H1 (cell line): Measurements from ENCODE around the gene RNF114. TPM values are rescaled to one million over a fixed set of nuclear protein-coding genes. Genes with fewer than 3 reads are reported as not detected.
A peak's percentile ranks its signal among the peaks of the same experiment; 100 is the strongest.

Source experiments
- CTCF ChIA-PET: fragments of 300-600 bp; sonication (Branson Sonifier 250); formaldehyde crosslinking; loops from one replicate; lab custom pipeline; 2021; ENCODE audit not compliant: partially characterized antibody; lab: Charles Lee
- POLR2A ChIA-PET: fragments of 300-600 bp; sonication (Branson Sonifier 250); formaldehyde crosslinking; loops from one replicate; lab custom pipeline; 2021; ENCODE audit warnings: inconsistent platforms; ENCODE audit not compliant: partially characterized antibody; lab: Charles Lee
- DNase-seq, 2 experiments: peaks; one replicate each; pipeline versions ENCODE4 v3.0.0 to v3.0.0-alpha.2; 2010 to 2022; ENCODE audit warnings: low spot score in 2 of 2, low read depth in 1 of 2, mixed read lengths in 1 of 2
- FAIRE-seq: peaks from 2 replicates; lab custom pipeline; 2011; peaks lifted over from hg19 to GRCh38; lab: Jason Lieb, UNC
- H2AFZ ChIP-seq: 2 replicates; pipeline ENCODE4 v1.8.1; 2012; ENCODE audit warnings: low read length, inconsistent platforms
- H2AK5ac ChIP-seq: 2 replicates; pipeline ENCODE4 v1.6.1; 2013; ENCODE audit warnings: low read depth, low read length
- H2BK120ac ChIP-seq: replicated peaks from 2 replicates; pipeline ENCODE3; 2013; ENCODE audit warnings: low read depth, low read length, inconsistent platforms
- H2BK12ac ChIP-seq: 2 replicates; pipeline ENCODE4 v1.6.1; 2013; ENCODE audit warnings: low read depth, low read length
- H2BK15ac ChIP-seq: 2 replicates; pipeline ENCODE4 v1.6.1; 2013; ENCODE audit warnings: low read length
- H2BK20ac ChIP-seq: 2 replicates; pipeline ENCODE4 v1.6.1; 2013; ENCODE audit warnings: low read length
- H2BK5ac ChIP-seq: 2 replicates; pipeline ENCODE4 v1.6.1; 2013; ENCODE audit warnings: low read depth, low read length
- H3K14ac ChIP-seq: 2 replicates; pipeline ENCODE4 v1.6.1; 2013; ENCODE audit warnings: inconsistent platforms; ENCODE audit not compliant: insufficient read length
- H3K18ac ChIP-seq: 2 replicates; pipeline ENCODE4 v1.6.1; 2013; ENCODE audit warnings: low read length; ENCODE audit errors: extremely low read depth
- H3K23ac ChIP-seq: 2 replicates; pipeline ENCODE4 v1.6.1; 2013; ENCODE audit warnings: inconsistent platforms; ENCODE audit not compliant: insufficient read length
- H3K23me2 ChIP-seq: 2 replicates; pipeline ENCODE4 v1.6.1; 2013; ENCODE audit warnings: low read depth, low read length
- H3K27ac ChIP-seq: 2 replicates; pipeline ENCODE4 v1.6.1; 2011; ENCODE audit warnings: low read depth, low read length, inconsistent platforms
- H3K27me3 ChIP-seq, 4 experiments: replicated peaks in 1 of 4; 1 replicate in 1 of 4; 2 replicates in 3 of 4; pipeline versions ENCODE4 v1.6.1 to v1.8.1; 2011 to 2013; ENCODE audit warnings: low read length in 3 of 4, mild to moderate bottlenecking in 3 of 4, inconsistent platforms in 2 of 4, mixed read lengths in 2 of 4, moderate library complexity in 1 of 4; ENCODE audit not compliant: control insufficient read depth in 3 of 4, insufficient read depth in 3 of 4; ENCODE audit errors: extremely low read depth in 1 of 4
- H3K36me3 ChIP-seq, 4 experiments: 2 replicates each; pipeline versions ENCODE4 v1.6.1 to v1.8.1; 2011 to 2013; ENCODE audit warnings: mild to moderate bottlenecking in 4 of 4, low read length in 3 of 4, moderate library complexity in 2 of 4, control low read depth in 1 of 4, inconsistent platforms in 1 of 4; ENCODE audit not compliant: insufficient read depth in 4 of 4, control insufficient read depth in 2 of 4
- H3K4ac ChIP-seq: replicated peaks from 2 replicates; pipeline ENCODE3; 2013; ENCODE audit warnings: low read length, low read depth, mixed read lengths, inconsistent platforms; ENCODE audit not compliant: insufficient read length
- H3K4me1 ChIP-seq, 4 experiments: replicated peaks in 1 of 4; 1 replicate in 1 of 4; 2 replicates in 3 of 4; pipeline versions ENCODE4 v1.6.1 to v1.8.1; 2011 to 2013; ENCODE audit warnings: low read length in 3 of 4, inconsistent platforms in 2 of 4, mixed read lengths in 1 of 4; ENCODE audit not compliant: insufficient read depth in 4 of 4, control insufficient read depth in 3 of 4
- H3K4me2 ChIP-seq, 2 experiments: 2 replicates each; pipeline versions ENCODE4 v1.6.1 to v1.8.1; 2011 to 2013; ENCODE audit warnings: low read depth in 2 of 2, low read length in 2 of 2, control low read depth in 1 of 2, inconsistent platforms in 1 of 2, mild to moderate bottlenecking in 1 of 2; ENCODE audit not compliant: insufficient read depth in 1 of 2
- H3K4me3 ChIP-seq, 4 experiments: fragments of 200-600, 300-600 bp in 1 of 4; sonication (generic), shearing (Covaris generic), sonication (Bioruptor Twin) in 1 of 4; 2 replicates each; pipeline versions ENCODE4 v1.5.1 to v1.8.1; 2011 to 2016; ENCODE audit warnings: low read length in 4 of 4, low read depth in 3 of 4, control low read depth in 2 of 4, inconsistent platforms in 2 of 4, mild to moderate bottlenecking in 2 of 4, mixed read lengths in 1 of 4, moderate library complexity in 1 of 4; ENCODE audit not compliant: insufficient read depth in 2 of 4; ENCODE audit errors: extremely low read depth in 1 of 4
- H3K56ac ChIP-seq: replicated peaks from 2 replicates; pipeline ENCODE3; 2013; ENCODE audit warnings: low read depth, mild to moderate bottlenecking, mixed read lengths, low read length, inconsistent platforms; ENCODE audit not compliant: insufficient read length
- H3K79me1 ChIP-seq: 2 replicates; pipeline ENCODE4 v1.6.1; 2013; ENCODE audit warnings: low read depth, low read length, control low read depth
- H3K79me2 ChIP-seq, 2 experiments: 2 replicates each; pipeline versions ENCODE4 v1.6.1 to v1.8.1; 2012 to 2013; ENCODE audit warnings: low read length in 2 of 2, mild to moderate bottlenecking in 2 of 2, inconsistent platforms in 1 of 2; ENCODE audit not compliant: insufficient read depth in 2 of 2, control insufficient read depth in 1 of 2
- H3K9ac ChIP-seq, 4 experiments: replicated peaks in 1 of 4; 1 replicate in 1 of 4; 2 replicates in 3 of 4; pipeline versions ENCODE4 v1.6.1 to v1.8.1; 2011 to 2013; ENCODE audit warnings: low read depth in 3 of 4, low read length in 3 of 4, control low read depth in 2 of 4, mild to moderate bottlenecking in 2 of 4, moderate library complexity in 2 of 4, inconsistent platforms in 1 of 4; ENCODE audit errors: extremely low read depth in 1 of 4
- H3K9me3 ChIP-seq, 2 experiments: 2 replicates each; pipeline versions ENCODE4 v1.6.1 to v1.8.1; 2012 to 2013; ENCODE audit warnings: mild to moderate bottlenecking in 2 of 2, moderate library complexity in 2 of 2, control low read depth in 1 of 2, inconsistent platforms in 1 of 2, low read depth in 1 of 2, low read length in 1 of 2, mixed read lengths in 1 of 2; ENCODE audit not compliant: insufficient read depth in 2 of 2
- H4K20me1 ChIP-seq, 2 experiments: replicated peaks in 1 of 2; 2 replicates each; pipeline versions ENCODE3 to v1.8.1; 2011 to 2013; ENCODE audit warnings: inconsistent platforms in 2 of 2, low read length in 2 of 2, mild to moderate bottlenecking in 1 of 2; ENCODE audit not compliant: insufficient read depth in 2 of 2, control insufficient read depth in 1 of 2
- H4K5ac ChIP-seq: 2 replicates; pipeline ENCODE4 v1.6.1; 2013; ENCODE audit warnings: low read length, low read depth, mixed read lengths, inconsistent platforms; ENCODE audit not compliant: insufficient read length
- H4K8ac ChIP-seq: 2 replicates; pipeline ENCODE4 v1.8.0; 2013; ENCODE audit warnings: mild to moderate bottlenecking, moderate library complexity, low read length, inconsistent platforms; ENCODE audit not compliant: insufficient read depth; ENCODE audit errors: extremely low read depth
- H4K91ac ChIP-seq: replicated peaks from 2 replicates; pipeline ENCODE3; 2013; ENCODE audit warnings: low read length, mixed read lengths, inconsistent platforms; ENCODE audit not compliant: insufficient read length
- GTF2F1 ChIP-seq: IDR thresholded peaks from 2 replicates; pipeline ENCODE4 v1.6.1; 2012; ENCODE audit warnings: low read depth, low read length, improper control_type of control experiment, borderline replicate concordance
- HDAC6 ChIP-seq: IDR thresholded peaks from one replicate; pipeline ENCODE4 v1.7.1; 2012; ENCODE audit warnings: low read depth, mild to moderate bottlenecking, inconsistent platforms, low read length, moderate library complexity
- POLR2A ChIP-seq, 2 experiments: IDR thresholded peaks; 1 replicate in 1 of 2; 2 replicates in 1 of 2; pipeline ENCODE4 v1.6.1; 2011; ENCODE audit warnings: low read depth in 2 of 2, low read length in 2 of 2, mild to moderate bottlenecking in 2 of 2; ENCODE audit errors: control extremely low read depth in 1 of 2
- POU5F1 ChIP-seq: IDR thresholded peaks from 2 replicates; pipeline ENCODE4 v1.6.1; 2011; ENCODE audit warnings: low read depth, mild to moderate bottlenecking, low read length, moderate library complexity
- RAD21 ChIP-seq, 2 experiments: IDR thresholded peaks in 1 of 2; conservative IDR thresholded peaks in 1 of 2; 2 replicates each; pipeline ENCODE4 v1.6.1; 2011; ENCODE audit warnings: low read depth in 2 of 2, low read length in 2 of 2, improper control_type of control experiment in 1 of 2, inconsistent platforms in 1 of 2, mild to moderate bottlenecking in 1 of 2, moderate library complexity in 1 of 2
- SIX5 ChIP-seq: IDR thresholded peaks from 2 replicates; pipeline ENCODE4 v1.6.1; 2011; ENCODE audit warnings: mild to moderate bottlenecking, low read depth, low read length
- SP2 ChIP-seq: IDR thresholded peaks from 2 replicates; pipeline ENCODE4 v1.6.1; 2012; ENCODE audit warnings: mild to moderate bottlenecking, low read length, inconsistent platforms
- SRF ChIP-seq: IDR thresholded peaks from 2 replicates; pipeline ENCODE4 v1.6.1; 2011; ENCODE audit warnings: mild to moderate bottlenecking, low read depth, low read length, moderate library complexity
- SUZ12 ChIP-seq: fragments of 200-600 bp; sonication (generic); IDR thresholded peaks from 2 replicates; pipeline ENCODE4 v1.6.1; 2012; ENCODE audit warnings: mild to moderate bottlenecking, inconsistent platforms, low read length, moderate library complexity, mixed read lengths
- YY1 ChIP-seq: IDR thresholded peaks from 2 replicates; pipeline ENCODE4 v1.6.1; 2011; ENCODE audit warnings: low read depth, mild to moderate bottlenecking, low read length
- ZNF274 ChIP-seq: IDR thresholded peaks from 2 replicates; pipeline ENCODE4 v1.7.0; 2012; ENCODE audit warnings: low read length, borderline replicate concordance; ENCODE audit errors: extremely low read depth
- WGBS, 2 experiments: shearing (Covaris generic) in 1 of 2; methylation state at CpG; one replicate each; pipeline versions ENCODE4 v1.1.6 to v1.1.7; 2013 to 2015; ENCODE audit warnings: low lambda C conversion rate in 2 of 2, mixed read lengths in 2 of 2, inconsistent platforms in 1 of 2, low coverage in 1 of 2, missing lambda C conversion rate in 1 of 2; ENCODE audit not compliant: insufficient replicate concordance in 2 of 2, insufficient coverage in 1 of 2, insufficient read length in 1 of 2; ENCODE audit errors: extremely low coverage in 1 of 2, missing lambda C conversion rate in 1 of 2; 5-methylcytosine and 5-hydroxymethylcytosine counted together
- polyA plus RNA-seq, 7 experiments: library from polyadenylated mRNA; depleted of rRNA in 3 of 7; stranded (reverse) in 5 of 7; unstranded in 2 of 7; fragments of >200 nt in 5 of 7; fragments of 200-250 nt in 2 of 7; gene quantifications; 1 replicate in 5 of 7; 2 replicates in 1 of 7; 4 replicates in 1 of 7; pipeline versions ENCODE4 v1.2.1 to v1.2.3, GENCODE V29; 2011 to 2013; ENCODE audit warnings: missing spikeins in 2 of 7, mixed read lengths in 2 of 7
- total RNA-seq: library from RNA; stranded (reverse); fragmentation: NEBNext Ultra II Directional; extraction: Animal tissue kit (Norgen Biotek cat#: 25700); gene quantifications from 2 replicates; pipeline ENCODE4 v1.2.1, GENCODE V29; 2021

RNF114 gene
- total and polyA plus RNA-seq, 2 of the 8 experiments (the other 6 are each of a cell fraction or from before 2014, with no cell fraction given): 81.7 to 89.9 TPM

DNA sequence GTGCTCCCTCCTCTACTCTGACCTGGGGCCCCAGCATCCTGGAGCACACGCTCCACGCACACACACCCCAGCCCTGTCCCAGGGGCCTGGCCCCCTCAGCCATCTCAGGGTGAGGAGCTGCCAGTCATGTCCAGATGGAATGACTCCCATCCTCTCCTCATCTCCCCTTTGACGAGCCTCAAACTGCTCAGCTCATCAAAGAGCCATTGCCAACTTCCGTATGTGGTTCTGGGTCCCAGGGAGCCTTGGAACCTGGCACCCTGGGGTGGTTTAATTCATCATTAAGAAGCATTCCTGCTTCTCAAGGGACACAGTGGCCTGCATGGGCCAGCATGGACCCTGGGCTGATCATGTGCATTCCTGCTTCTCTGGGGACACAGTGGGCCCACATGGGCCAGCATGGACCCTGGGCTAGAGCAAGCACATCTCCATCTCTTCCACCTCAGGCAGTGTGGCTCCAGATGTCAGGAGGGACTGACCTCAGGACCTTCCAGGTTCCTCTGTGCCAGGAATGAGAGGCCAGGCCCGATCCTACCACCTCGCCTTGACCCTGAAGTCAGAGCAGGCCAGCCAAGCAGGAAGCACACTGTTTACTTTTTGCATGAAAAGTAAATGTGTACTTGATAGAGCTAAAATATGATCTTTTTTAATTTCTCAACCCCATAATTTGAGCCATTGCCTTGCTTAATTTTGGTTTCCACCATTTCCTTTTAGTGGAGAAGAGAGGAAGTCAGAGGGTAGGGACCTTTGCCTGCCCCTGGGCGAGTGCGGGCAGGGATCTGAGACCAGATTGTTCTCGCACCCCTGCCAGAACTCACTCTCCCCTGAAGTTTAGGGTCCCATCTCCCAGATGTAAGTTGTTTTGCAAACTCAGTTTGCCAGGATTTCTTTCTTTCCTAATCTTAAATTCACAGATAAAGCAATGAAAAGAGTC lies 46.9 kb upstream of the RNF114 start:
- no peak for DNase-seq
- H2AFZ ChIP-seq: no peak overlapping the region
- TF ChIP-seq SP2 (no peak), RAD21 (IDR thresholded peaks at IDR 0.05 in 1 of 2, conservative IDR thresholded peaks at IDR 0.05 in 1 of 2; ENCODE audit: low read depth in 2 of 2, low read length in 2 of 2) (no peak), HDAC6 (no peak), YY1 (no peak), SUZ12 (no peak), GTF2F1 (no peak), SIX5 (no peak), POLR2A (IDR thresholded peaks at IDR 0.05; ENCODE audit: control extremely low read depth in 1 of 2, low read depth in 2 of 2, low read length in 2 of 2) (no peak), ZNF274 (no peak), SRF (no peak), POU5F1 (no peak)
- TF ChIP-seq, all 59 proteins: peak for 0
- Histone ChIP-seq H3K14ac (no peak overlapping the region), H3K4me3 (no peak overlapping the region), H2BK15ac (peak overlapping the region; percentile 97), H2BK20ac (no peak overlapping the region), H2BK12ac (peak overlapping the region; percentile 60; the same call in 1 of the 2 replicates), H3K27ac (no peak overlapping the region), H3K9ac (no peak overlapping the region), H4K91ac (peak overlapping the region; percentile 29), H3K4me2 (peak overlapping the region in 1 of 2 experiments; percentile 36; a peak in 1 of 4 replicates), H3K27me3 (no peaks in the 10 kb centered on the region), H3K9me3 (no peaks in the 10 kb centered on the region), H3K18ac (peak overlapping the region; percentile 27), H3K56ac (no peak overlapping the region), H2AK5ac (peak overlapping the region; percentile 88; the same call in 1 of the 2 replicates), H4K5ac (no peak overlapping the region), H3K23me2 (no peaks in the 10 kb centered on the region), H3K36me3 (peaks cover 0 to 5% (median 0%) of the 10 kb centered on the region in 4 experiments; a peak in 1 of 8 replicates), H3K4ac (no peak overlapping the region), H3K23ac (no peak overlapping the region), H3K4me1 (peaks cover 0 to 19% (median 11%) of the 10 kb centered on the region in 4 experiments; a peak in 5 of 7 replicates), H2BK5ac (peak overlapping the region; percentile 80; the same call in 1 of the 2 replicates), H3K79me2 (no peaks in the 10 kb centered on the region), H4K20me1 (peaks cover 3 to 4% of the 10 kb centered on the region in 2 experiments), H4K8ac (no peak overlapping the region), H2BK120ac (no peak overlapping the region), H3K79me1 (no peaks in the 10 kb centered on the region)
- FAIRE-seq: no peak
- CTCF ChIA-PET: interaction anchor here (0.6 to 12.8 kb wide), 46 partner anchors 9 to 384 kb away, joined by 3 to 199 read pairs (median 4); partner anchors contain the start of gene SPATA2
- POLR2A ChIA-PET: interaction anchor here (1.4 to 1.6 kb wide), 3 partner anchors 176 to 280 kb away, joined by 4 to 6 read pairs (median 6); partner anchors contain the start of gene B4GALT5
- 92% methylated on average over 9 of the region's 9 CpGs; no CpG with 5 or more reads in 1 of the 2 experiments for WGBS, 2 experiments
